RWPE2 (cell line): Measurements from ENCODE around the gene SSH2.
"Not testable (repeated sequence)": the region's sequence is repeated elsewhere in the genome, so short reads cannot be mapped to it uniquely, and the experiment has no call there.

Experiments used
- ATAC-seq: fragments of 200-7000 bp; cut with Tn5 transposase; 3 replicates; pipeline ENCODE4 v1.9.1; 2021; ENCODE audit warnings: low read depth
- DNase-seq: peaks from one replicate; pipeline ENCODE4 v3.0.0-alpha.2; 2020; ENCODE audit warnings: low spot score
- H3K27ac ChIP-seq: fragments of 450-650 bp; 2 replicates; pipeline ENCODE4 v1.5.1; 2017; ENCODE audit warnings: mild to moderate bottlenecking; ENCODE audit not compliant: poor library complexity, severe bottlenecking
- H3K27me3 ChIP-seq: fragments of 250-450 bp; sonication (Bioruptor Pico); 2 replicates; pipeline ENCODE4 v1.5.1; 2021; ENCODE audit warnings: mild to moderate bottlenecking, moderate library complexity; ENCODE audit not compliant: insufficient read depth, poor library complexity, severe bottlenecking
- H3K36me3 ChIP-seq: fragments of 250-450 bp; sonication (Bioruptor Pico); 2 replicates; pipeline ENCODE4 v1.5.1; 2020; ENCODE audit warnings: low read depth, mild to moderate bottlenecking, moderate library complexity
- H3K4me1 ChIP-seq: fragments of 250-450 bp; sonication (Bioruptor Pico); 2 replicates; pipeline ENCODE4 v1.5.1; 2021; ENCODE audit warnings: mild to moderate bottlenecking, moderate library complexity; ENCODE audit not compliant: insufficient read depth, poor library complexity, severe bottlenecking
- H3K4me3 ChIP-seq: fragments of 250-450 bp; sonication (Bioruptor Pico); 2 replicates; pipeline ENCODE4 v1.5.1; 2021; ENCODE audit warnings: mild to moderate bottlenecking, moderate library complexity; ENCODE audit not compliant: severe bottlenecking
- H3K9me3 ChIP-seq: fragments of 250-450 bp; sonication (Bioruptor Pico); 2 replicates; pipeline ENCODE4 v1.5.1; 2021; ENCODE audit warnings: mild to moderate bottlenecking, moderate library complexity; ENCODE audit not compliant: severe bottlenecking
- CTCF ChIP-seq: fragments of 450-650 bp; IDR thresholded peaks from one replicate; pipeline ENCODE4 v1.5.1; 2017; ENCODE audit warnings: mild to moderate bottlenecking, moderate library complexity; ENCODE audit not compliant: poor library complexity, severe bottlenecking

SSH2 gene

GRCh38 chr17:29962656-29963055 is 32.6 kb upstream of the SSH2 start:
- H3K27me3 ChIP-seq: no peaks in the 10 kb centered on the region
- H3K36me3 ChIP-seq: no peaks in the 10 kb centered on the region
- no peak for ATAC-seq
- H3K4me3 ChIP-seq: no peak overlapping the region
- no peak for TF ChIP-seq CTCF
- DNase-seq: no peak
- peaks cover 3% of the 10 kb centered on the region for H3K9me3 ChIP-seq
- no peak overlapping the region for H3K27ac ChIP-seq
- H3K4me1 ChIP-seq: peaks cover 3% of the 10 kb centered on the region

- DNase-seq: no peak
- peak overlapping the region; percentile 13 for H3K27ac ChIP-seq
- TF ChIP-seq CTCF: no peak
- H3K36me3 ChIP-seq: no peaks in the 10 kb centered on the region
- peaks cover 3% of the 10 kb centered on the region for H3K9me3 ChIP-seq
- H3K27me3 ChIP-seq: no peaks in the 10 kb centered on the region
- H3K4me3 ChIP-seq: no peak overlapping the region
- H3K4me1 ChIP-seq: peaks cover 3% of the 10 kb centered on the region
- no peak; the same call in 2 of the 3 replicates for ATAC-seq
Measured at GRCh38 chr17:29959658-29960337, 29.8 kb upstream of the SSH2 start.

- ATAC-seq: peak; percentile 80
- DNase-seq: no peak
Measured at GRCh38 chr17:29958947-29959657, 29.1 kb upstream of the SSH2 start.

GRCh38 chr17:29957488-29957887 is 27.5 kb upstream of the SSH2 start:
- H3K36me3 ChIP-seq, ATAC-seq, DNase-seq, H3K27ac ChIP-seq, H3K27me3 ChIP-seq, H3K4me3 ChIP-seq, H3K9me3 ChIP-seq, H3K4me1 ChIP-seq: not testable (repeated sequence)

More at GRCh38 chr17:29958947-29959657, 29.1 kb upstream of the SSH2 start:
- no peaks in the 10 kb centered on the region for H3K27me3 ChIP-seq
- no peak for TF ChIP-seq CTCF
- no peaks in the 10 kb centered on the region for H3K36me3 ChIP-seq
- H3K4me3 ChIP-seq: no peak overlapping the region
- H3K4me1 ChIP-seq: peaks cover 3% of the 10 kb centered on the region
- peak overlapping the region; percentile 13 for H3K27ac ChIP-seq
- H3K9me3 ChIP-seq: peaks cover 3% of the 10 kb centered on the region

- DNase-seq (no peak), ATAC-seq (no peak)
- H3K4me1 ChIP-seq: peaks cover 3% of the 10 kb centered on the region
- TF ChIP-seq CTCF: no peak
- no peak overlapping the region for H3K4me3 ChIP-seq
- no peak overlapping the region for H3K27ac ChIP-seq
- no peaks in the 10 kb centered on the region for H3K36me3 ChIP-seq
- no peaks in the 10 kb centered on the region for H3K27me3 ChIP-seq
- H3K9me3 ChIP-seq: no peaks in the 10 kb centered on the region
Measured at GRCh38 chr17:29956225-29956624, 26.2 kb upstream of the SSH2 start.
